HUES48 (cell line): ENCODE data around the gene SMYD3.

ENCODE experiments used
- H3K27ac ChIP-seq: one replicate; pipeline ENCODE4 v1.7.0; 2013; ENCODE audit warnings: low read depth, low read length, inconsistent platforms
- H3K27me3 ChIP-seq: 2 replicates; pipeline ENCODE4 v1.6.1; 2013; ENCODE audit warnings: mild to moderate bottlenecking, low read length; ENCODE audit not compliant: control insufficient read depth, insufficient read depth
- H3K36me3 ChIP-seq: 2 replicates; pipeline ENCODE4 v1.6.1; 2013; ENCODE audit warnings: low read length; ENCODE audit not compliant: control insufficient read depth, insufficient read depth
- H3K4me1 ChIP-seq: 2 replicates; pipeline ENCODE4 v1.6.1; 2013; ENCODE audit warnings: mild to moderate bottlenecking, low read length; ENCODE audit not compliant: control insufficient read depth, insufficient read depth
- H3K4me3 ChIP-seq: 2 replicates; pipeline ENCODE4 v1.5.1; 2013; ENCODE audit warnings: mild to moderate bottlenecking, low read depth, low read length
- H3K9ac ChIP-seq: 2 replicates; pipeline ENCODE4 v1.6.1; 2013; ENCODE audit warnings: mild to moderate bottlenecking, low read depth, low read length, moderate library complexity
- H3K9me3 ChIP-seq: 2 replicates; pipeline ENCODE4 v1.6.1; 2013; ENCODE audit warnings: low read length; ENCODE audit not compliant: control insufficient read depth, insufficient read depth

SMYD3 gene

DNA sequence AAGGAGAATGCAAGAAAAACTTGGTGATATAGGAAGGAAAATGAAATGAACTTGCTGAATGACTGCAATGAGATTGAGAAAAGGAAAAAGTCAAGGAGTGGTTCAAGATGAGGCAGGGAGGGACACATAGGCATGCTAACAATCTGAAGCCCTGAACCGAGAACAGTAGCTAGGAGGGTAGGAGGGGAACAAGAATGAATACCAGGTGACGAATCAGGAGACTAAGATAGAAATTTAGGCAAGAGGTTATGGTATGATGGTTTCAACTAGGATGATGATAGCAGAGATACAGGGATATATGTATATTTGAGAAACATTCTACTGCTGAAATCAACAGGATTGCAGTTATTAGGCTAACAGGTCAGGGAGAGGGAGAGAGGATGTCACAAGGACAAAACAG is 44.1 kb downstream of the SMYD3 start:
- Histone ChIP-seq H3K27me3 (no peaks in the 10 kb centered on the region), H3K4me3 (no peak overlapping the region), H3K9me3 (no peaks in the 10 kb centered on the region), H3K9ac (no peak overlapping the region), H3K4me1 (no peaks in the 10 kb centered on the region), H3K27ac (no peak overlapping the region), H3K36me3 (no peaks in the 10 kb centered on the region)

DNA sequence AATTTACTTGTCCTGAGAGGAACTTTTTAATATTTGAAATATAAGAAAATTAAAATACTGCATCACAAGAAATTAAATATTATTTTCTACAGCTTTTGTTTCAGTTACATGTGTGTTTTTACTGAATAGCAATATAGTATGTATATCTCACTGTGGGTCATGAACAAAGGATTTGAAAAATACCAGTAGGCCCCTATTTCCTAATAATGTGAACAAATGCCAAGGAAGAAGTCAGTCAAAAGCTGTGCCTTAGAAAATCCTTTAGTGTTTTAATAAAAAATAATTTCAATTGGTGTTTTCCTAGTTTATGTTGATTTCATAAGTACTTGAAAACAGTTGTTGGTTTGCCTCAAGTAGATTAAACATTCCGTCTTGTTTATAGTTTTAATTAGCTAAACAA is 46.7 kb downstream of the SMYD3 start:
- Histone ChIP-seq H3K9ac (no peak overlapping the region), H3K4me3 (no peak overlapping the region), H3K27me3 (no peaks in the 10 kb centered on the region), H3K4me1 (no peaks in the 10 kb centered on the region), H3K36me3 (no peaks in the 10 kb centered on the region), H3K27ac (no peak overlapping the region), H3K9me3 (no peaks in the 10 kb centered on the region)

DNA sequence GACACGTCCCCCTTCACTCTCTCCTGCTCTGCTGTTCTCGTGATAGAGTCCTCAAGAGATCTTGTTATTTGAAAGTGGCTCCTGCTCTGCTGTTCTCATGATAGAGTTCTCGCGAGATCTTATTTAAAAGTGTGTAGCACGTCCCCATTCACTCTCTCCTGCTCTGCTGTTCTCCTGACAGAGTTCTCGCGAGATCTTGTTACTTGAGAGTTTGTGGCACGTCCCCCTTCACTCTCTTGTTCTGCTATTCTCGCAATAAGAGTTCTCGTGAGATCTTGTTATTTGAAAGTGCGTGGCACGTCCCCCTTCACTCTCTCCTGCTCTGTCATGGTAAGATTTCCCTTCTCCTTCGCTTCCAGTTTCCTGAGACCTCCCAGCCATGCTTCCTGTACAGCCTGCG is 47.9 kb downstream of the SMYD3 start:
- H3K36me3 ChIP-seq = no peaks in the 10 kb centered on the region
- H3K27me3 ChIP-seq = no peaks in the 10 kb centered on the region
- H3K27ac ChIP-seq = no peak overlapping the region
- H3K4me1 ChIP-seq = no peaks in the 10 kb centered on the region
- H3K9me3 ChIP-seq = no peaks in the 10 kb centered on the region
- no peak overlapping the region for H3K4me3 ChIP-seq
- no peak overlapping the region for H3K9ac ChIP-seq

DNA sequence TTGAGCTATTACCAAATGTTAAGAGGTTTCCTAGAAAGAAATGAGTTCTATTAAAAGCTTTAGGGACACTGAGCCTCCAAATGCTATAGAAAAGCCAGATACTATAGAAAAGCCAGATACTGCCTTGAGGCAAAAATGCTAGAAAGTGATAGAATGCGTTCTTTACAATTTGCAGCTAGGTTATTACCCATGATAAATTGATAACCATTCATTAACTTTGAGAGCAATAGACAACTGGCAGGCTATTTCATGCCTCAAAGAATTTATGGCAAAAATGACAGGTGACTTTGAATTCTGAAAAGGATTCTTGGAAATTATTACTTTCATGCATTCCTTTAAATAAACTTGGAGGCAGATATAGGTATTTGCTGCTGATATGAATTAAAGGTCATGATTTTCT is 51.6 kb downstream of the SMYD3 start:
- Histone ChIP-seq H3K9ac (no peak overlapping the region), H3K9me3 (no peaks in the 10 kb centered on the region), H3K4me3 (no peak overlapping the region), H3K27me3 (no peaks in the 10 kb centered on the region), H3K4me1 (no peaks in the 10 kb centered on the region), H3K27ac (no peak overlapping the region), H3K36me3 (no peaks in the 10 kb centered on the region)

DNA sequence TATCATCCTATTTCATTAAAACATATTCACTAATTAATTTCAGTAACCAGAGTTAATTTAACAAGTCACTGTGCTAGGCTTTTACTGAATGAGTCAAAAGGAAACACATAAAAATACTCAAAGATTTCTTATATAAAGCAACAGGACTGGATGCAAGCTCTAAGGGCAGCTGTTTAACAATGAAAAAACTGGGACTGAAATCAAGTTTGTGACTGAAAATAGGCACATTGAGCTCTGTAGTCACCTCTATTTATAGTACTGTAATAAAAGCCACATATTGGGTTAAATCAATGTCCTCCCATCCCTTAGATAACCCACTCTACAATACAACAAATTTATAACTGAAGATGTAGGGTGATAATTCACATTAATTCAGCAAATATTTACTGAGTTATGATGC is 52.4 kb downstream of the SMYD3 start:
- Histone ChIP-seq H3K27ac (no peak overlapping the region), H3K9ac (no peak overlapping the region), H3K4me3 (no peak overlapping the region), H3K9me3 (no peaks in the 10 kb centered on the region), H3K27me3 (no peaks in the 10 kb centered on the region), H3K36me3 (no peaks in the 10 kb centered on the region), H3K4me1 (no peaks in the 10 kb centered on the region)

DNA sequence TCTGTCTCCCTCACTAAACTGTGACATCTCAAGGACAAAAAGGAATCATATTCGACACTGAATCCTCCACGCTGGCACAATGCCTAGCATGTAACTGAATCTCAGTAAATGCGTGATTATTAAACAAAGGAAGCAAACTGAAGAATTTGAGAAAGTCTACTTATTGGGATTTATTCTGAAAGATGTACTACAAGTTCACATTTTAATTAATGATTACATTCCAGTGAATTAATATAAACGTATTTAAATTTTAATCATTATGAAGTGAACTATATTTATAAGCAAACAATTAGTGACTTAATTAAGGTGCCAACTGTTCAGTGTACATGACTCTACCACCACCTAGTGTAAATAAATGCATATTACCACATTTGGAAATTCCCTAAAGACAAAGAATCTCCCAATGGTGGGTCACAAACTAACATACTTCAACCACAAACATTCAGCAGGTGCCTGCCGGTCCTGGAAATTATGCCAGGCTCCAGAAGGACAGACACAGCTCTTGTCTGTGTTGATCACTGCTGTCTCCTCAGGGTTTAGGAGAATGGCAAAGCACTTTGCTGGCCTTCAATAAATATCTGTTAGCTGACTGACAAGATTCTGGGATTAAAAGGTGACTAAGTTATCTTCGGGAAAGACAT is 56.3 kb downstream of the SMYD3 start:
- no peaks in the 10 kb centered on the region for H3K36me3 ChIP-seq
- H3K4me3 ChIP-seq = no peak overlapping the region
- H3K4me1 ChIP-seq = no peaks in the 10 kb centered on the region
- H3K9ac ChIP-seq = no peak overlapping the region
- no peaks in the 10 kb centered on the region for H3K27me3 ChIP-seq
- no peak overlapping the region for H3K27ac ChIP-seq
- no peaks in the 10 kb centered on the region for H3K9me3 ChIP-seq

DNA sequence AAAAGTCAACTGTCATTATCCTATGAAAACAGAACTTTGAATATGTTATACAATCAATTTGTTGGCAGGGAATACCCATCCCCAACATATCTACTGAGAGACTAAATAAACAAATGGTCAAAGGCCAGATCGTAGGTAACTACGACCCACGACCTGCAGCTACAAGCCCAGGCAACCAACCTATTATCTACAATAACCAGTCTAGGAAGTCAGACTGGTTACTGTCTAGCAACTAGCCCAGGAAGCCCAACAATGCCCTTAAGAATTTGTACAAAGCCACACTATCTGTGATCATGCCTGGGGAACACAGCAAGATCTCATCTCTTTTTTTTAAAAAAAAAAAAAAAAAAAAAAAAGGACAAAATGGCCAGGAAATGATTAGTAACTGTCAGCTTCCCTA is 58.7 kb downstream of the SMYD3 start:
- Histone ChIP-seq H3K36me3 (no peaks in the 10 kb centered on the region), H3K27ac (no peak overlapping the region), H3K9me3 (no peaks in the 10 kb centered on the region), H3K4me1 (no peaks in the 10 kb centered on the region), H3K27me3 (no peaks in the 10 kb centered on the region), H3K4me3 (no peak overlapping the region), H3K9ac (no peak overlapping the region)

DNA sequence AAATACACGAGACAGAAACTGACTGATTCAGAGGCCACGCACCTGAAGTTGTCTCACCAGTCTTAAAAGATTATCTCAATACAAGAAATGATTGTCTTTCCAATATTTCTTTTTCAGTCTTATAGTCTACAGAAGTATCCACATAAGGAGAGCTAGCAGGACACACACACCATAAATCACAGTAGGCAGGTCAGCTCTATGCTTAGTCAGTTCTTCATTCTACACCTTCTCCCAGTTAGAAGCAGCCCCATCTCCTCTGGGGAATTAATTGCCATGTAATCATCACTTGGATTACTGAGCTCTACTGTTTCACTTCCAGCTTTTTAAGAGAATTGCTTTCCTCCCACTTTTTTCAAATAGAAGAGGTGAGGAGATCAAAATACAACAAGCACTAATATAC is 59.6 kb downstream of the SMYD3 start:
- Histone ChIP-seq H3K9ac (no peak overlapping the region), H3K36me3 (no peaks in the 10 kb centered on the region), H3K4me3 (no peak overlapping the region), H3K27me3 (no peaks in the 10 kb centered on the region), H3K9me3 (no peaks in the 10 kb centered on the region), H3K4me1 (no peaks in the 10 kb centered on the region), H3K27ac (no peak overlapping the region)

DNA sequence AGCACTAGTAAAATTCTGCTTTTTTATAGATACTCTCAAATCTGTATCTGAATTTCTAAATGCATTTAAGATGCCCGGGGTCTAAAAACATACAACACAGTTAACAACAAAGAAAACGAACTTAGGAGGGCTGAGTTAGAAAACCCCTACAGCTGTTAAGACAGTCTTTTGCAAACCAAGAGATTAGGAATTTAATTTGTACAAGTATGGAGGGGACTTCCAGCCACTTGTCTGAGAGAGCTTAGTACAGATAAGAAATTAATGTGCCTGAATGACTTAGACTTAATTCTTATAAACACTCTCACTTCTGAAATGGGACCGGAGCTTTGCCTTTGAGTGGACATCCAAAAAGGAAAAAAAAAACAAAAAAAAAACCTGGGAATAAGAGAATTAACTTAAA is 61.6 kb downstream of the SMYD3 start:
- Histone ChIP-seq H3K9me3 (no peaks in the 10 kb centered on the region), H3K4me3 (no peak overlapping the region), H3K27ac (no peak overlapping the region), H3K36me3 (no peaks in the 10 kb centered on the region), H3K4me1 (no peaks in the 10 kb centered on the region), H3K27me3 (no peaks in the 10 kb centered on the region), H3K9ac (no peak overlapping the region)

DNA sequence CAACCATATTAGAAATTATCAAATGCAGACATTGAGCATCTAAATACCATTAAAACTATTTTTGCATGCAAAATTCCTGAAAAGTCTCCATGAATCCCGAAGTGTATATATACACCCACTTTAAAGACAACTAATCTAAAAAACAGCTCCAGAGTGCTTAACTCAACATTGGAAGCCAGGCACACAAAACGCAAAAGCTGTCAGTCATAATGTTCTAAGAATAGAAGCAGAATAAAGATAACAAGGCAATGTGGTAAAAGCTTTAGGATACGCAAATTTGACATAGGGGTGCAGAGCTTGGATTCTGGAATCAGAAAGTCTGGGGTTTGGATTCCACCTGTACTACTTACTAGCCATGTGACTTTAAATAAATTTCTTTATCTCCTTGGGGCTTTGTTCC is 62.5 kb downstream of the SMYD3 start:
- no peaks in the 10 kb centered on the region for H3K36me3 ChIP-seq
- no peak overlapping the region for H3K9ac ChIP-seq
- H3K4me3 ChIP-seq = no peak overlapping the region
- no peaks in the 10 kb centered on the region for H3K27me3 ChIP-seq
- H3K27ac ChIP-seq = no peak overlapping the region
- no peaks in the 10 kb centered on the region for H3K4me1 ChIP-seq
- no peaks in the 10 kb centered on the region for H3K9me3 ChIP-seq

DNA sequence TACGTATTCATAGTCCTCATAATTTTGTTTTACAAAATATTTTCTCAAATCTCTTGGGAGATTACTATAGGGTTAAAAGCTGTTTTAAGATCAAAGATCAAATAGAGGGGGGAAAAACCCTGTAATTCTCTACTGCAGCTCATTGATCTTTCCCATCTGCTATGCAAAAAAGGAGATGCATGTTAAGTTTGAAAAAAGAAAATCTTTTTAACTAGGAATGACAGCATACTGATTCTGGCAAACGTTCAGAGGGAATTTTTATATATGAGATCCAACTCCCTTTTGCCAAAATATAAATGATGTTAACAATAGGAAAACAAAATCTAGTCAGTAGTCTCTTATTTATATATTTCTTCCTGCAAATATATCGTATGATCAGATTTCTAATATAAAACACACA is 69.1 kb downstream of the SMYD3 start:
- no peak overlapping the region for H3K9ac ChIP-seq
- H3K4me3 ChIP-seq = no peak overlapping the region
- H3K9me3 ChIP-seq = no peaks in the 10 kb centered on the region
- no peaks in the 10 kb centered on the region for H3K36me3 ChIP-seq
- H3K27ac ChIP-seq = no peak overlapping the region
- no peaks in the 10 kb centered on the region for H3K27me3 ChIP-seq
- peaks cover 23% of the 10 kb centered on the region for H3K4me1 ChIP-seq
